ENCODE measurements around the gene DHFR2. TPM values are rescaled to one million over a fixed set of nuclear protein-coding genes. Genes with fewer than 3 reads are reported as not detected.
"Not testable (repeated sequence)": the region's sequence is repeated elsewhere in the genome, so short reads cannot be mapped to it uniquely, and the experiment has no call there.

DHFR2 gene
- polyA plus RNA-seq, 2 donors: 1.5 to 1.9 TPM

DNA sequence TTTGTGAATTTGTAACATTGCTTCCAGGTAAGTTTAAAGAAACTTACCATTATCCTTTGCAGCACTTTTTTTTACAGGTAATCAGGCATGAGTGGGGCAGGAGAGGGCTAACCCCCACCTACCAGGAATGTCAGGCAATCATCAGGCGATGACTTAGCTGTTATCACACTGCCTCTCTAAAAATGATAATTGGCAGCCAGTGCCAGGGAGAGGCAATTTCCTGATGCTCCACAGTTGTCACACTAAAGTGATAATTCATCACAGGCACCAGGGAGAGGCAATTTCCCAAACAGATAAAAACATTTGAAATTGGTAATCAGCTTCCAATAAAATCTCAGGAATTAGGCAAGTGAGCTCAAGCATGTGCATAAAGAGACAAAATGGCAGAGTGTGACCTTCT, 26.4 kb upstream of the DHFR2 start:
- no peak overlapping the region for H3K27ac ChIP-seq (ENCODE audit: low read depth in 2 of 2, low read length in 1 of 2)
- peaks cover 0 to 3% of the 10 kb centered on the region in 2 donors for H3K36me3 ChIP-seq (ENCODE audit: control insufficient read depth in 2 of 2, insufficient read depth in 2 of 2, low read length in 1 of 2)
- H3K4me3 ChIP-seq (ENCODE audit: low read depth in 1 of 2, low read length in 2 of 2): no peak overlapping the region
- WGBS, 2 donors: 97 to 98% methylated on average over 1 of the region's 1 CpG
- H3K4me1 ChIP-seq (ENCODE audit: control insufficient read depth in 2 of 2, insufficient read depth in 2 of 2, low read length in 1 of 2): no peaks in the 10 kb centered on the region
- no peaks in the 10 kb centered on the region for H3K27me3 ChIP-seq (ENCODE audit: control insufficient read depth in 1 of 2, insufficient read depth in 2 of 2, low read length in 2 of 2)
- H3K9me3 ChIP-seq (ENCODE audit: control insufficient read depth in 2 of 2, insufficient read depth in 1 of 2, low read depth in 1 of 2, low read length in 1 of 2): no peaks in the 10 kb centered on the region

GRCh38 chr3:94083261-94083660, 20.5 kb upstream of the DHFR2 start:
- H3K9me3 ChIP-seq (ENCODE audit: control insufficient read depth in 2 of 2, insufficient read depth in 1 of 2, low read depth in 1 of 2, low read length in 1 of 2): no peaks in the 10 kb centered on the region
- no peak overlapping the region for H3K4me3 ChIP-seq (ENCODE audit: low read depth in 1 of 2, low read length in 2 of 2)
- 86 to 89% methylated on average over 4 of the region's 4 CpGs for WGBS, 2 donors
- H3K36me3 ChIP-seq (ENCODE audit: control insufficient read depth in 2 of 2, insufficient read depth in 2 of 2, low read length in 1 of 2): no peaks in the 10 kb centered on the region
- H3K27me3 ChIP-seq (ENCODE audit: control insufficient read depth in 1 of 2, insufficient read depth in 2 of 2, low read length in 2 of 2): no peaks in the 10 kb centered on the region
- H3K27ac ChIP-seq (ENCODE audit: low read depth in 2 of 2, low read length in 1 of 2): no peak overlapping the region
- H3K4me1 ChIP-seq (ENCODE audit: control insufficient read depth in 2 of 2, insufficient read depth in 2 of 2, low read length in 1 of 2): no peaks in the 10 kb centered on the region

DNA sequence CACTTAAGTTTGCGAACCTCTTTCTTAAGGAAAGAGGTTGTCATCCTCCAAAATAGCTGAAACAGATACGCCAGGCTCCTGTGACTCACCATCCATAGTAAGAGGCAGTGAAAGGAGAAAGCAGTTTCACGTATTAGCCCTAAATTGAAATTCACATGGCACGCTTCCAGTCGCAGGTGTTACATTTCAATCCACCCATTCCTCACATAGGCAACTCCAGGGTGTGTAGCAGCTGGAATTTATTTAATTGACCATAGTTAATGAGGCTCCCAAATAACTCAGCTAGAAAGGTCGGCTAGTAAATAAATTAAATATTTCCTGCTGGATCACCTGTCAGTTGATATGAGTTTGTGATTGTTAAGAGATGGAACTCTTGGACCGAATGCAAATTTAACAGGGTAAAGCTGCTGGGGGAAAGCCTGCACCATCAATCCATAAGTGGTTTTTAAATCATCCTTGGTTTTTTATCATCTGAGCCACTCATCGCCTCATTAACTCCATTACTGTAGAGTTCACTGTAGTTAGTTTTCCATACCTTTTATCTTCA, 19.7 kb upstream of the DHFR2 start:
- Histone ChIP-seq H3K27ac (ENCODE audit: low read depth in 2 of 2, low read length in 1 of 2) (no peak overlapping the region), H3K36me3 (ENCODE audit: control insufficient read depth in 2 of 2, insufficient read depth in 2 of 2, low read length in 1 of 2) (no peaks in the 10 kb centered on the region), H3K4me3 (ENCODE audit: low read depth in 1 of 2, low read length in 2 of 2) (no peak overlapping the region), H3K4me1 (ENCODE audit: control insufficient read depth in 2 of 2, insufficient read depth in 2 of 2, low read length in 1 of 2) (no peaks in the 10 kb centered on the region), H3K27me3 (ENCODE audit: control insufficient read depth in 1 of 2, insufficient read depth in 2 of 2, low read length in 2 of 2) (no peaks in the 10 kb centered on the region), H3K9me3 (ENCODE audit: control insufficient read depth in 2 of 2, insufficient read depth in 1 of 2, low read depth in 1 of 2, low read length in 1 of 2) (no peaks in the 10 kb centered on the region)
- 82 to 88% methylated on average over 8 of the region's 8 CpGs for WGBS, 2 donors

DNA sequence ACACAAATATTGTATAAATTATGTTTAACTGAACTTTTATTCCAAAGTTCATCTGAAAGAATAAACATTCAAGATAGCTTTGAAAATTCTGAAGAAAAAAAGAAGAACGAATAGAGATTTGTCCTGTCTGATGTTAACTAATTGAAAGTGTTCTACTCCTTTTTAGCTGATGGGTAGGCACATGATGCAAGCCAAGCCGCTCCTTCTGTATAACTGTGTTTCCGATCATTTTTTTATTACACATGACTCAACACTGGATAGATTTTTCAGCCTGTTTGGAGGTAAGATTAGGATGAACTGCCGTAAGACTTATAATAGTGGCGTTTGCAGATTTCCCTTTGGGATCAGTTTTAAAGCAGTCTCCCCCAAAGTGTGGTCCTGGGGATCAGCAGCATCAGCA, 19.2 kb upstream of the DHFR2 start:
- no peaks in the 10 kb centered on the region for H3K4me1 ChIP-seq (ENCODE audit: control insufficient read depth in 2 of 2, insufficient read depth in 2 of 2, low read length in 1 of 2)
- no peak overlapping the region for H3K27ac ChIP-seq (ENCODE audit: low read depth in 2 of 2, low read length in 1 of 2)
- H3K9me3 ChIP-seq (ENCODE audit: control insufficient read depth in 2 of 2, insufficient read depth in 1 of 2, low read depth in 1 of 2, low read length in 1 of 2): no peaks in the 10 kb centered on the region
- no peaks in the 10 kb centered on the region for H3K36me3 ChIP-seq (ENCODE audit: control insufficient read depth in 2 of 2, insufficient read depth in 2 of 2, low read length in 1 of 2)
- 83 to 90% methylated on average over 5 of the region's 5 CpGs for WGBS, 2 donors
- no peaks in the 10 kb centered on the region for H3K27me3 ChIP-seq (ENCODE audit: control insufficient read depth in 1 of 2, insufficient read depth in 2 of 2, low read length in 2 of 2)
- no peak overlapping the region for H3K4me3 ChIP-seq (ENCODE audit: low read depth in 1 of 2, low read length in 2 of 2)

DNA sequence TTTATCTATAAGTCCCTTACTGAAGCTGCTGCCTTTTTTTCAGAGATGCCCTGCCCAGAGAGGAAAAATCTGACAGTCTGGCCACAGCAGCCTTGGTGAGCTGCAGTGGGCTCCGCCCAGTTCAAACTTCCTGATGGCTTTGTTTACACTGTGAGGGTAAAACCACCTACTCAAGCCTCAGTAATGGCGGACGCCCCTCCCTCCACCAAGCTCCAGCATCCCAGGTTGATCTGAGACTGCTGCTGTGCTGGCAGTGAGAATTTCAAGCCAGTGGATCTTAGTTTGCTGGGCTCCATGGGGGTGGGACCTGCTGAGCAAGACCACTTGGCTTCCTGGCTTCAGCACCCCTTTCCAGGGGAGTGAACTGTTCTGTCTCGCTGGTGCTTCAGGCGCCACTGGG, 17.8 kb upstream of the DHFR2 start:
- WGBS, 2 donors: 90 to 92% methylated on average over 5 of the region's 5 CpGs
- not testable (repeated sequence) for H3K9me3 ChIP-seq (ENCODE audit: control insufficient read depth in 2 of 2, insufficient read depth in 1 of 2, low read depth in 1 of 2, low read length in 1 of 2); H3K4me1 ChIP-seq (ENCODE audit: control insufficient read depth in 2 of 2, insufficient read depth in 2 of 2, low read length in 1 of 2); H3K27me3 ChIP-seq (ENCODE audit: control insufficient read depth in 1 of 2, insufficient read depth in 2 of 2, low read length in 2 of 2); H3K4me3 ChIP-seq (ENCODE audit: low read depth in 1 of 2, low read length in 2 of 2); H3K27ac ChIP-seq (ENCODE audit: low read depth in 2 of 2, low read length in 1 of 2); H3K36me3 ChIP-seq (ENCODE audit: control insufficient read depth in 2 of 2, insufficient read depth in 2 of 2, low read length in 1 of 2)

DNA sequence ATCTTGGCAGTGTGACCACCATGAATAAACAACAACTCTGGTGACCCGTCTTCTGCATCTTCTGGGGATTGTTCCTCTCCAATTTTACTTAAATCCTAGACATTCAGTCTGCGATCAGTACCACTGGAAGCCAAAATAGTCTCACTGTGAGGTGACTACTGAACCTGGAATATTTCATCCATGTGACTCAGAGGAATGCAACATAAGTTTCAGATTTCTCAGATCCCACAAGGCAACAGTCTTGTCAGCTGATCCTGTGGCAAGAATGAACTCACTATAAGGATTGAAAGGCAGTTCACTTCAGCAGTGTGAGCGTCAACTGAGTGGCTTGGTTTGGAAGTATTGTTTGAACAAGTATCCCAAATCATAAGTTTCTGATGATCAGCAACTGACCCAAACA, 13.3 kb upstream of the DHFR2 start:
- Histone ChIP-seq H3K9me3 (ENCODE audit: control insufficient read depth in 2 of 2, insufficient read depth in 1 of 2, low read depth in 1 of 2, low read length in 1 of 2) (no peaks in the 10 kb centered on the region), H3K27me3 (ENCODE audit: control insufficient read depth in 1 of 2, insufficient read depth in 2 of 2, low read length in 2 of 2) (no peaks in the 10 kb centered on the region), H3K4me1 (ENCODE audit: control insufficient read depth in 2 of 2, insufficient read depth in 2 of 2, low read length in 1 of 2) (no peaks in the 10 kb centered on the region), H3K27ac (ENCODE audit: low read depth in 2 of 2, low read length in 1 of 2) (no peak overlapping the region), H3K4me3 (ENCODE audit: low read depth in 1 of 2, low read length in 2 of 2) (no peak overlapping the region), H3K36me3 (ENCODE audit: control insufficient read depth in 2 of 2, insufficient read depth in 2 of 2, low read length in 1 of 2) (peaks cover 0 to 7% of the 10 kb centered on the region in 2 donors)
- WGBS, 2 donors: 93 to 94% methylated on average over 3 of the region's 3 CpGs

GRCh38 chr3:94071713-94072284, 9.1 kb upstream of the DHFR2 start:
- Histone ChIP-seq H3K27ac (ENCODE audit: low read depth in 2 of 2, low read length in 1 of 2) (no peak overlapping the region), H3K4me1 (ENCODE audit: control insufficient read depth in 2 of 2, insufficient read depth in 2 of 2, low read length in 1 of 2) (peaks cover 0 to 2% of the 10 kb centered on the region in 2 donors), H3K9me3 (ENCODE audit: control insufficient read depth in 2 of 2, insufficient read depth in 1 of 2, low read depth in 1 of 2, low read length in 1 of 2) (no peaks in the 10 kb centered on the region), H3K4me3 (ENCODE audit: low read depth in 1 of 2, low read length in 2 of 2) (no peak overlapping the region), H3K36me3 (ENCODE audit: control insufficient read depth in 2 of 2, insufficient read depth in 2 of 2, low read length in 1 of 2) (peaks cover 0 to 7% of the 10 kb centered on the region in 2 donors), H3K27me3 (ENCODE audit: control insufficient read depth in 1 of 2, insufficient read depth in 2 of 2, low read length in 2 of 2) (no peaks in the 10 kb centered on the region)
- 77 to 92% methylated on average over 4 of the region's 4 CpGs for WGBS, 2 donors

DNA sequence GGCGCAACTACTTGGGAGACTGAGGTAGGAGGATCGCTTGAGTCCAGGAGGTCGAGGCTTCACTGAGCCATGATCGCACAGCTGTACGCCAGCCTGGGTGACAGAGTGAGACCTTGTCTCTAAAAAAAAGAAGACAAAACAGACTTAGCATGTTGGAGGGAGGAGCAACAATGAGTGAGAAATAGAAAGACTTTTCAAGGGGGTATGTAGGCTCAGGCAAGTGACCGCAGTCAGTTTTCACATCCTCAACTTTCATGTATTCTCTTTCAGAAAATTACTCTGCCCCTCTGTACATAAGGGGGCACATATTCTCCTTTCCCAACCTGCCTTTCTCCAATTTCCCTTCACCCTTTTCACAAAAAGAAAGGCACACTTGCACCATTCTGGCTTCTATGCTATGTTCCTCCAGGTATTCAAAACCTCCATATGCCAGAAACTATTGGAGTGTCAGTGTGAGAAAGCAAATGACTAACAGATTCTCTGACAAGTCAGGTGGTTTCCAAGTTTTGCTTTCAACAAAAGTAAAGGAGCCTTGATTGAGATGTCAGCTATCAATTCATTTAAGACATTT, 7.7 kb upstream of the DHFR2 start:
- 96 to 97% methylated on average over 6 of the region's 6 CpGs for WGBS, 2 donors
- Histone ChIP-seq H3K27me3 (ENCODE audit: control insufficient read depth in 1 of 2, insufficient read depth in 2 of 2, low read length in 2 of 2) (no peaks in the 10 kb centered on the region), H3K36me3 (ENCODE audit: control insufficient read depth in 2 of 2, insufficient read depth in 2 of 2, low read length in 1 of 2) (peaks cover 0 to 6% of the 10 kb centered on the region in 2 donors), H3K4me3 (ENCODE audit: low read depth in 1 of 2, low read length in 2 of 2) (no peak overlapping the region), H3K4me1 (ENCODE audit: control insufficient read depth in 2 of 2, insufficient read depth in 2 of 2, low read length in 1 of 2) (peaks cover 0 to 2% of the 10 kb centered on the region in 2 donors), H3K27ac (ENCODE audit: low read depth in 2 of 2, low read length in 1 of 2) (no peak overlapping the region), H3K9me3 (ENCODE audit: control insufficient read depth in 2 of 2, insufficient read depth in 1 of 2, low read depth in 1 of 2, low read length in 1 of 2) (no peaks in the 10 kb centered on the region)

DNA sequence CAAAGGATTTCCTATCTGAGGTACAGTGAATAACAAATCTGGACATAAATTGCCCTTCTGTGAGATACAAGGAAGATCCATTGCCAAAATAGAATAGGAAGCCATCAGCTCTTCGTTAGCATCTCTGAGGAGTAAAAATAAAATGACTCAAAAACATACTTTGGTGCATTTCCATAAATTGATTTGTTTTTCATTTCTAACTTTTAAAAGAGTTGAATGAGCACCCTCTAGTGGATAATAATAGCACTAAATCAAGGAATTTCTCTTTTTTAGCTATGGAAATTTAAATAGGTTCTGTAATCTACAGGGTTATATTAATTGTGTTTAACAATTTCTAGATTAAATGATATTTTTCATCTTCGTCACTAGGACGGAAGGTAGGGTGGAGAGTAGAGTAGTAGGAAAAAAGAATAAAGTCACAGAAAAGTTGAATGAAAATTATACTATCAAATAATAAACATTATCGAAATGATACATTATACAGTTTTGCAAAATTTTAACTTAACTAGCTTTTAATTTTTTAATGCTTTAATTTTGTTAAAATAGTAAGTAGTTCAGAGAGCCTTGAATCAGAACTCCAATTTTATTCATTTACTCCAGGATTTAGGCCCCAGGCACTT, 6.6 kb upstream of the DHFR2 start:
- Histone ChIP-seq H3K27ac (ENCODE audit: low read depth in 2 of 2, low read length in 1 of 2) (no peak overlapping the region), H3K36me3 (ENCODE audit: control insufficient read depth in 2 of 2, insufficient read depth in 2 of 2, low read length in 1 of 2) (peaks cover 0 to 6% of the 10 kb centered on the region in 2 donors), H3K9me3 (ENCODE audit: control insufficient read depth in 2 of 2, insufficient read depth in 1 of 2, low read depth in 1 of 2, low read length in 1 of 2) (no peaks in the 10 kb centered on the region), H3K4me1 (ENCODE audit: control insufficient read depth in 2 of 2, insufficient read depth in 2 of 2, low read length in 1 of 2) (peaks cover 0 to 2% of the 10 kb centered on the region in 2 donors), H3K27me3 (ENCODE audit: control insufficient read depth in 1 of 2, insufficient read depth in 2 of 2, low read length in 2 of 2) (no peaks in the 10 kb centered on the region), H3K4me3 (ENCODE audit: low read depth in 1 of 2, low read length in 2 of 2) (no peak overlapping the region)
- WGBS, 2 donors: 51 to 53% methylated on average over 4 of the region's 4 CpGs
